Stomach (tissue), 4 donors: Measurements from ENCODE around the gene POLA2.

ENCODE experiments used
- CTCF ChIP-seq, 7 experiments: fragments of 450-650 bp in 4 of 7; fragments of 200-600 bp in 3 of 7; sonication (generic) in 3 of 7; IDR thresholded peaks; one replicate each; pipeline ENCODE4 v1.5.1; 2016 to 2019; ENCODE audit warnings: antibody characterized with exemption in 7 of 7, control low read depth in 2 of 7, mild to moderate bottlenecking in 1 of 7
- EP300 ChIP-seq: sonication (generic); formaldehyde crosslinking; IDR thresholded peaks from one replicate; pipeline ENCODE4 v1.6.1; 2017; ENCODE audit warnings: antibody characterized with exemption
- POLR2A ChIP-seq, 4 donors: fragments of 450-650 bp; IDR thresholded peaks; one replicate each; pipeline ENCODE4 v1.6.1; 2016; ENCODE audit warnings: antibody characterized with exemption in 4 of 4, control low read depth in 2 of 4, mild to moderate bottlenecking in 1 of 4, moderate library complexity in 1 of 4

- TF ChIP-seq CTCF (IDR thresholded peaks at IDR 0.05) (no peak), EP300 (no peak), POLR2A (IDR thresholded peaks at IDR 0.05) (no peak)
Observed at GRCh38 chr11:65262776-65263175, 1.0 kb downstream of the POLA2 start.
